KMS-11 (cell line): ENCODE data around the gene ADRA2A.

Experiments used
- H2AFZ ChIP-seq: fragments of 200-600 bp; sonication (generic); 2 replicates; pipeline ENCODE4 v1.6.1; 2016; ENCODE audit warnings: antibody characterized with exemption, mixed run types, low read depth
- H3K27ac ChIP-seq: fragments of 200-600 bp; sonication (generic); 2 replicates; pipeline ENCODE4 v1.6.1; 2016; ENCODE audit warnings: mild to moderate bottlenecking, mixed run types
- H3K27me3 ChIP-seq: fragments of 200-600 bp; sonication (generic); 2 replicates; pipeline ENCODE4 v1.6.1; 2017; ENCODE audit warnings: mild to moderate bottlenecking, low read depth, mixed run types, moderate library complexity; ENCODE audit not compliant: insufficient read depth
- H3K36me3 ChIP-seq: fragments of 200-600 bp; sonication (generic); 2 replicates; pipeline ENCODE4 v1.6.1; 2017; ENCODE audit warnings: mild to moderate bottlenecking, mixed run types; ENCODE audit not compliant: insufficient read depth
- H3K4me1 ChIP-seq: fragments of 200-600 bp; sonication (generic); 2 replicates; pipeline ENCODE4 v1.6.1; 2016; ENCODE audit warnings: mild to moderate bottlenecking, low read depth, mixed run types; ENCODE audit not compliant: poor library complexity, severe bottlenecking
- H3K4me2 ChIP-seq: fragments of 200-600 bp; sonication (generic); 2 replicates; pipeline ENCODE4 v1.7.0; 2016; ENCODE audit warnings: mild to moderate bottlenecking, mixed run types
- H3K4me3 ChIP-seq: fragments of 200-600 bp; sonication (generic); IDR thresholded peaks from 2 replicates; pipeline ENCODE4 v1.6.1; 2017; ENCODE audit warnings: low read depth, low read length, mixed read lengths; ENCODE audit not compliant: insufficient read depth
- H3K79me2 ChIP-seq: fragments of 200-600 bp; sonication (generic); 2 replicates; pipeline ENCODE4 v1.6.1; 2016; ENCODE audit warnings: low read depth, mixed run types; ENCODE audit not compliant: insufficient read depth
- H3K9ac ChIP-seq: fragments of 200-600 bp; sonication (generic); 2 replicates; pipeline ENCODE4 v1.6.1; 2016; ENCODE audit warnings: mild to moderate bottlenecking, mixed run types
- H4K20me1 ChIP-seq: fragments of 200-600 bp; sonication (generic); 2 replicates; pipeline ENCODE4 v1.6.1; 2016; ENCODE audit warnings: mild to moderate bottlenecking, mixed run types; ENCODE audit not compliant: insufficient read depth
- CTCF ChIP-seq: fragments of 200-600 bp; sonication (generic); conservative IDR thresholded peaks from 2 replicates; pipeline ENCODE4 v1.6.1; 2017; ENCODE audit warnings: low read depth, mild to moderate bottlenecking, antibody characterized with exemption, low read length, moderate library complexity, mixed read lengths

The ADRA2A gene

GRCh38 chr10:111076682-111077478, at the start of gene ADRA2A:
Gene ADRA2A (plus strand): TSS chr10:111077029. CDS start chr10:111077997, 968 bp downstream.
- Histone ChIP-seq H3K4me3 (no peak within 1 kb of the TSS), H4K20me1 (no peaks in the 10 kb centered on the region), H3K79me2 (no peaks in the 10 kb centered on the region), H3K4me1 (peaks cover 4% of the 10 kb centered on the region), H3K27ac (no peak within 1 kb of the TSS), H3K4me2 (peak within 1 kb of the TSS; percentile 73), H3K9ac (no peak within 1 kb of the TSS), H3K36me3 (no peaks in the 10 kb centered on the region), H2AFZ (peak within 1 kb of the TSS; percentile 88), H3K27me3 (no peaks in the 10 kb centered on the region)
- no peak for TF ChIP-seq CTCF

- Histone ChIP-seq H3K27ac (no peak overlapping the region), H4K20me1 (no peaks in the 10 kb centered on the region), H3K4me3 (no peak overlapping the region), H3K36me3 (no peaks in the 10 kb centered on the region), H3K4me2 (no peak overlapping the region), H3K4me1 (peaks cover 7% of the 10 kb centered on the region), H3K79me2 (no peaks in the 10 kb centered on the region), H3K9ac (no peak overlapping the region), H3K27me3 (no peaks in the 10 kb centered on the region), H2AFZ (no peak overlapping the region)
- TF ChIP-seq CTCF: no peak
Measured at GRCh38 chr10:111030042-111030750, 46.6 kb upstream of the ADRA2A start.

- H3K27ac ChIP-seq: no peak overlapping the region
- H4K20me1 ChIP-seq: no peaks in the 10 kb centered on the region
- no peak overlapping the region for H2AFZ ChIP-seq
- no peak for TF ChIP-seq CTCF
- no peaks in the 10 kb centered on the region for H3K36me3 ChIP-seq
- H3K4me1 ChIP-seq: peaks cover 7% of the 10 kb centered on the region
- no peaks in the 10 kb centered on the region for H3K79me2 ChIP-seq
- H3K4me3 ChIP-seq: no peak overlapping the region
- H3K27me3 ChIP-seq: no peaks in the 10 kb centered on the region
- no peak overlapping the region for H3K9ac ChIP-seq
- H3K4me2 ChIP-seq: no peak overlapping the region
Measured at GRCh38 chr10:111034598-111035310, 42.1 kb upstream of the ADRA2A start.

- H3K27ac ChIP-seq: no peak overlapping the region
- no peaks in the 10 kb centered on the region for H3K27me3 ChIP-seq
- H3K36me3 ChIP-seq: no peaks in the 10 kb centered on the region
- TF ChIP-seq CTCF: no peak
- H4K20me1 ChIP-seq: no peaks in the 10 kb centered on the region
- H3K4me2 ChIP-seq: no peak overlapping the region
- H3K4me3 ChIP-seq: no peak overlapping the region
- H3K9ac ChIP-seq: no peak overlapping the region
- no peaks in the 10 kb centered on the region for H3K79me2 ChIP-seq
- H2AFZ ChIP-seq: no peak overlapping the region
- peaks cover 2% of the 10 kb centered on the region for H3K4me1 ChIP-seq
Measured at GRCh38 chr10:111035542-111035941, 41.3 kb upstream of the ADRA2A start.
